Subcutaneous abdominal adipose tissue (tissue), 5 donors: ENCODE data around the gene TMEM106C.

Experiments
- H3K27ac ChIP-seq: one replicate; pipeline ENCODE4 v1.7.0; 2013; ENCODE audit warnings: low read depth, mild to moderate bottlenecking, inconsistent platforms, low read length, moderate library complexity
- H3K27me3 ChIP-seq, 5 donors: one replicate each; pipeline ENCODE4 v1.7.0; 2013; ENCODE audit warnings: low read length in 5 of 5, inconsistent platforms in 1 of 5; ENCODE audit not compliant: control insufficient read depth in 5 of 5, insufficient read depth in 4 of 5
- H3K36me3 ChIP-seq, 5 donors: one replicate each; pipeline ENCODE4 v1.7.0; 2013; ENCODE audit warnings: low read length in 5 of 5; ENCODE audit not compliant: control insufficient read depth in 5 of 5, insufficient read depth in 5 of 5
- H3K4me1 ChIP-seq, 5 donors: one replicate each; pipeline ENCODE4 v1.7.0; 2013; ENCODE audit warnings: low read length in 5 of 5, mild to moderate bottlenecking in 3 of 5, moderate library complexity in 1 of 5; ENCODE audit not compliant: control insufficient read depth in 5 of 5, insufficient read depth in 5 of 5
- H3K4me3 ChIP-seq, 5 donors: one replicate each; pipeline ENCODE4 v1.7.0; 2013; ENCODE audit warnings: low read length in 5 of 5, low read depth in 1 of 5
- H3K9ac ChIP-seq, 5 donors: one replicate each; pipeline ENCODE4 v1.7.0; 2013; ENCODE audit warnings: low read length in 5 of 5, mild to moderate bottlenecking in 4 of 5, moderate library complexity in 3 of 5
- H3K9me3 ChIP-seq, 5 donors: one replicate each; pipeline ENCODE4 v1.7.0; 2013; ENCODE audit warnings: low read length in 5 of 5; ENCODE audit not compliant: control insufficient read depth in 5 of 5
- donor health status: healthy.
- donor health status: healthy.
- donor health status: healthy.
- donor health status: healthy.
- donor health status: healthy.

The TMEM106C gene

DNA sequence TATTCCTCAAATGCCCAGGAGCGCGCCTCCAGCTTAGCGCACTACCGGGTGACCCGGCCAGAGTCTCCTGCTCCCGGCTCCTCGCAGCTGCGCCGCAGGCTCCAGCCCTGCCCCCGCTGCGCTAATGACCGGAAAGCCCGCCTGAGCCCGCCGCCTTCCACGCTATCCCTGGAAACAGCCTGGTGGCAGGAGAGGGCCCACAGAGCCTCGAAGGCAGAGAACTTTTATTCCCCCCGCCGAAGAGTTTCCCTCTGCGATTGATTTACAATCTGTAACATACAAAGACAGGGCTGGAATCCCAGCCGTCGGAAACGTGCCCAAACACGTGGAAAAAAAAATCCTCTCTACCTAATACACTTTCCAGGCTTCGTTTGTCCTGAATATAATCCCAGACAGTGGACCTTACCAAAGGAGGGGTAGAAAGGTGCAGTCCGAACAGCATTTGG, 39.4 kb downstream of the TMEM106C start:
- H3K4me3 ChIP-seq, result peak overlapping the region; percentile 56 to 75 (median 67)

DNA sequence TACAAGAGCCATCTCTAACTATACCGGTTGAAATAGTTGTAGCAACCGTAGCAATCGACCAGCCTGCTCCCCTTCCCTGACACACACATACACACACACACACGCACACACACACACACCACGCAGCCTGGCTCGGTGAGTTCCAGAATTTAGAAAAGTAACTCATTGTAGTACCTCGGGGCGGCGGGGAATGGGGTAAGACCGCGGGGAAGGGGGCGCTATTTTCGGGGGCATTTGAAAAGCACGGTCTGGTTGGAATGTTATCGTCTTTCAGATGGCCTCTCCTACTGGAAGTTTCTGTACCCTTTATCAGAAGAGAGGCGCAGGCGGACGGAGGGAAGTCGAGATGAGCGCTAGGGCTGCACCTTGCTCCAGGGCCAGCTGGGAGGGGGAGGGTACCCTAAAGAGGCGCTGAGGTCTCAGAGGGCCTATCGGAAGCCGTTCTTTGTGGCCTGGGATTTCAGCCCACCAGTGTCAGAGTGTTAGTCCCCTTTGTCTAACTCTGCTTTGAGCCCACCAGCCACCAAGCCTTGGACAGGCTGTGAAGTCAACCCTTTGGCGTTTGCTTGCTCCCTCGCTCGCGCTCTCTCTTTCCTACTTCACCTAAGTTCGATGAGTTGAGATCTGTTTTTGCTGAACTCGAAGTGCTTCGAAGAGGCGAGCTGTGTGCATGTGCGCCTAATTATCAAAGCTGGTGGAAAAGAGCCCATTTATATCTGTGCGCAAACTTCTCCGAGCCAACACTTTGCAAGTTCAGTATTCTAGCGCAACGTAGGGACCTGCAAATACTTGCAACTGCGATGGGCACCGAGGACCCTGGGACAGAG, 40.0 kb downstream of the TMEM106C start:
- H3K27ac ChIP-seq, result no peak overlapping the region
- no peak overlapping the region for H3K9ac ChIP-seq
- H3K4me3 ChIP-seq, result peak overlapping the region; percentile 8 to 75 (median 26)
- no peaks in the 10 kb centered on the region for H3K9me3 ChIP-seq
- peaks cover 7 to 46% (median 41%) of the 10 kb centered on the region in 5 donors for H3K4me1 ChIP-seq
- H3K36me3 ChIP-seq, result no peaks in the 10 kb centered on the region
- peaks cover 32 to 71% (median 60%) of the 10 kb centered on the region in 5 donors for H3K27me3 ChIP-seq

More for the DNA sequence above, 39.4 kb downstream of the TMEM106C start:
- Histone ChIP-seq H3K27me3 (peaks cover 32 to 73% (median 58%) of the 10 kb centered on the region in 5 donors), H3K4me1 (peaks cover 7 to 46% (median 41%) of the 10 kb centered on the region in 5 donors), H3K36me3 (no peaks in the 10 kb centered on the region), H3K9ac (no peak overlapping the region), H3K27ac (no peak overlapping the region), H3K9me3 (no peaks in the 10 kb centered on the region)

GRCh38 chr12:48004053-48004941, 40.9 kb downstream of the TMEM106C start, which contains the start of gene COL2A1:
Gene COL2A1 (minus strand): TSS chr12:48004476. CDS start chr12:48004321, 155 bp downstream.
- Histone ChIP-seq H3K4me3 (peak within 1 kb of the TSS; percentile 8 to 58 (median 26)), H3K4me1 (peaks cover 7 to 46% (median 41%) of the 10 kb centered on the region in 5 donors)

DNA sequence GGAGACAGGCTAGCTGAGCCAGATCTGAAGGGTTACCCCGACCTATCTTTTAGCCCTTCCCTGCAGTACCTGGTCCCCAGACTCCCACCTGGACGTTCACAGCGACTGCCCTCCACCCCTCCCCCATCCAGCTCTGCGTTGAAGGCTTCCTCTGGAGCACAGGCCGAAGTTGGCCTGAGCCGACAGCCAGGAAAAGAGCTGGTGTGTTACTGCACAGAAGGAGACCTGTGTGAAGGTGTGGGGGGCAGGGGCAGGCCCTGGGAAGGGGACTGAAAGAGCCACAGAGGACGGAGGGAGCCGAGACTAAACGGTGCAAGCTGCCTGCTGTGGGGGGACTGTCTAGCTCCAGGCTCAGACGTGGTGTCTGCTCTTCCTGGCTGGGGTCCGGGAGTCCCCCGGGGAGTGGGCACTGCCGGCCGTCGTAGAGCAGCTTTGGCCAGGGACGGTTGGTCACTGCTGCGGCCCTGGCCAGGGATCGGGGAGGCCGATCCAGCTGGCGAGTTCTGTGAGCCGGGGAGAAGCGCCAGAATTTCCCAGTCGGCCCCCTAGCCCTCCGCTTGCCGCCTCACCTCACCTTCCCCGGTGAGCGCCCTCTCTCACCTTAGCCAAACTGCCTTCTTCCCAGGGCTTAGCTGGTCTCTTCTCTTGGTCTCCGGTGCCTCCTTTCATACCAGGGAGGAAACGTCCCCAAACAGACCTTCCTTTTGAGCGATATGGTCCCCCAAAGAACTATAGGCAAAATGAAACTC, 41.8 kb downstream of the TMEM106C start:
- Histone ChIP-seq H3K4me1 (peaks cover 7 to 46% (median 41%) of the 10 kb centered on the region in 5 donors), H3K27me3 (peaks cover 35 to 77% (median 49%) of the 10 kb centered on the region in 5 donors), H3K4me3 (peak overlapping the region in 1 of 5 donors; percentile 58), H3K27ac (no peak overlapping the region), H3K9ac (no peak overlapping the region), H3K9me3 (no peaks in the 10 kb centered on the region), H3K36me3 (no peaks in the 10 kb centered on the region)

More at GRCh38 chr12:48004053-48004941, 40.9 kb downstream of the TMEM106C start, which contains the start of gene COL2A1:
- Histone ChIP-seq H3K36me3 (no peaks in the 10 kb centered on the region), H3K9ac (no peak within 1 kb of the TSS), H3K27me3 (peaks cover 32 to 70% (median 52%) of the 10 kb centered on the region in 5 donors), H3K9me3 (no peaks in the 10 kb centered on the region), H3K27ac (no peak within 1 kb of the TSS)

DNA sequence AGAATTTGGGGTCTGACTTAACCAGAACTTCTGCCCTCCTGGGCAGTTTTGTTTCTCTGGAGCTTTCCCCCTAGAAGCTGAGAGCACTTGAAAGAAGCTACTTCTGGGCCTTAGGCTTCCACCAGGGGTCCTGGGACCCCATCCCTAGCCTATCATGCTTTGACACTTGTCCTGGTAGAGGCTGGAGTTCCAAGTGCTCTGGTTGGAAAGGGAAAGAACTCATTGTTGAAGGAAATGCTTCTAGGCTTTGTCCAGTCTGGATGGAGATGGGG, 42.3 kb downstream of the TMEM106C start:
- no peaks in the 10 kb centered on the region for H3K36me3 ChIP-seq
- no peaks in the 10 kb centered on the region for H3K9me3 ChIP-seq
- H3K9ac ChIP-seq, result no peak overlapping the region
- H3K4me3 ChIP-seq, result no peak overlapping the region
- H3K4me1 ChIP-seq, result peaks cover 7 to 45% (median 41%) of the 10 kb centered on the region in 5 donors
- H3K27ac ChIP-seq, result no peak overlapping the region
- peaks cover 39 to 73% (median 49%) of the 10 kb centered on the region in 5 donors for H3K27me3 ChIP-seq

GRCh38 chr12:48007206-48007605, 43.8 kb downstream of the TMEM106C start:
- Histone ChIP-seq H3K27me3 (peaks cover 32 to 64% (median 49%) of the 10 kb centered on the region in 5 donors), H3K9me3 (no peaks in the 10 kb centered on the region), H3K9ac (no peak overlapping the region), H3K27ac (no peak overlapping the region), H3K4me1 (peaks cover 4 to 30% (median 26%) of the 10 kb centered on the region in 5 donors), H3K4me3 (no peak overlapping the region), H3K36me3 (no peaks in the 10 kb centered on the region)

- Histone ChIP-seq H3K27ac (no peak overlapping the region), H3K4me1 (peaks cover 0 to 19% (median 15%) of the 10 kb centered on the region in 5 donors), H3K9ac (no peak overlapping the region), H3K36me3 (no peaks in the 10 kb centered on the region), H3K4me3 (no peak overlapping the region), H3K9me3 (no peaks in the 10 kb centered on the region), H3K27me3 (peaks cover 26 to 52% (median 43%) of the 10 kb centered on the region in 5 donors)
These were observed 45.0 kb downstream of the TMEM106C start for GRCh38 chr12:48008349-48008748.

DNA sequence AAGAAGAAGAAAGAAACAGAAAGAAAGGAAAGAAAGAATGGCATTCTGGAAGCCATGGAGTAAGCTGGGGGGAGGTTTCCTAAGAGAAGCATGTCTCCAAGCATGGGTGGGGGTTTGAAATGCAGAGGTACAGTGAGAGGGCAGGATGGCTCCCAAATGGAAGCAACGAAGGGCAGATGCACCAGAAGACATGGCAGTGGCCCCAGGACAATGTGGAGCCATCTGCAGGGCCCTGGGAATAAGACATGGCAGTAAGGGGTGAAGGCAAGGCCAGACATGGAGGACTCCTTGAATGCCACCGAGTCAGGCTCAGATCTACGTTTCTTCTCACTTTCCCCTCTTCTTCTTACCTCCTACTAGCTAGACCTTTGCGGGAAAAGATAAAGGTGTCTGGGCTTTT, 45.6 kb downstream of the TMEM106C start:
- peaks cover 21 to 46% (median 37%) of the 10 kb centered on the region in 5 donors for H3K27me3 ChIP-seq
- no peak overlapping the region for H3K27ac ChIP-seq
- no peak overlapping the region for H3K4me3 ChIP-seq

GRCh38 chr12:48009471-48009870, 46.1 kb downstream of the TMEM106C start:
- Histone ChIP-seq H3K27me3 (peaks cover 18 to 43% (median 34%) of the 10 kb centered on the region in 5 donors), H3K9me3 (no peaks in the 10 kb centered on the region)

More for the DNA sequence above, 45.6 kb downstream of the TMEM106C start:
- H3K9ac ChIP-seq, result no peak overlapping the region
- no peaks in the 10 kb centered on the region for H3K9me3 ChIP-seq
- no peaks in the 10 kb centered on the region for H3K36me3 ChIP-seq
- H3K4me1 ChIP-seq, result peaks cover 0 to 13% (median 9%) of the 10 kb centered on the region in 5 donors

More at GRCh38 chr12:48009471-48009870, 46.1 kb downstream of the TMEM106C start:
- H3K36me3 ChIP-seq, result no peaks in the 10 kb centered on the region
- H3K9ac ChIP-seq, result no peak overlapping the region
- no peak overlapping the region for H3K27ac ChIP-seq
- peaks cover 0 to 7% (median 4%) of the 10 kb centered on the region in 5 donors for H3K4me1 ChIP-seq
- H3K4me3 ChIP-seq, result no peak overlapping the region
